HepG2 (cell line): ENCODE measurements around the gene GNAI2. TPM values are rescaled to one million over a fixed set of nuclear protein-coding genes. Genes with fewer than 3 reads are reported as not detected.

Source experiments
- ATM ChIP-seq: fragments of 450-650 bp; IDR thresholded peaks from 2 replicates; pipeline ENCODE4 v1.7.1; 2017; ENCODE audit warnings: mild to moderate bottlenecking, borderline replicate concordance
- BRD4 ChIP-seq: sonication (generic); formaldehyde crosslinking; IDR thresholded peaks from 2 replicates; pipeline ENCODE4 v1.4.0; 2020; ENCODE audit warnings: missing genetic modification reagents
- DDIT3 ChIP-seq: sonication (generic); formaldehyde crosslinking; IDR thresholded peaks from 2 replicates; pipeline ENCODE4 v1.4.0; 2020; ENCODE audit warnings: mild to moderate bottlenecking, missing genetic modification reagents
- EP300 ChIP-seq, 3 experiments: sonication (generic) in 1 of 3; formaldehyde crosslinking in 1 of 3; IDR thresholded peaks; 2 replicates each; pipeline versions ENCODE4 v1.5.1 to v1.6.1; 2011 to 2020; ENCODE audit warnings: low read depth in 2 of 3, low read length in 2 of 3, borderline replicate concordance in 1 of 3, improper control_type of control experiment in 1 of 3, mild to moderate bottlenecking in 1 of 3, missing genetic modification reagents in 1 of 3, moderate library complexity in 1 of 3
- EZH2 ChIP-seq: conservative IDR thresholded peaks from 2 replicates; pipeline ENCODE4 v1.6.1; 2012; ENCODE audit warnings: mild to moderate bottlenecking, low read depth, low read length, moderate library complexity
- FOXO4 ChIP-seq: sonication (generic); formaldehyde crosslinking; conservative IDR thresholded peaks from 2 replicates; pipeline ENCODE4 v1.8.1; 2023; ENCODE audit warnings: missing genetic modification reagents
- KDM5A ChIP-seq: fragments of 200-600 bp; sonication (generic); IDR thresholded peaks from 2 replicates; pipeline ENCODE4 v1.7.0; 2018; ENCODE audit warnings: antibody characterized with exemption, mild to moderate bottlenecking, low read length, borderline replicate concordance
- LCORL ChIP-seq, 2 experiments: fragments of 450-650 bp in 1 of 2; sonication (generic) in 1 of 2; formaldehyde crosslinking in 1 of 2; IDR thresholded peaks; 2 replicates each; pipeline versions ENCODE4 v1.5.0 to v1.6.1; 2017 to 2020; ENCODE audit warnings: antibody characterized with exemption in 1 of 2, missing genetic modification reagents in 1 of 2
- PHF8 ChIP-seq: sonication (generic); formaldehyde crosslinking; IDR thresholded peaks from 2 replicates; pipeline ENCODE4 v1.5.0; 2020; ENCODE audit warnings: missing genetic modification reagents
- REXO4 ChIP-seq: sonication (generic); formaldehyde crosslinking; IDR thresholded peaks from 2 replicates; pipeline ENCODE4 v1.8.0; 2022; ENCODE audit warnings: missing genetic modification reagents, mild to moderate bottlenecking, borderline replicate concordance
- TFAP4 ChIP-seq: sonication (generic); IDR thresholded peaks from 2 replicates; pipeline ENCODE4 v1.6.1; 2016; ENCODE audit warnings: low read depth, borderline replicate concordance
- ZMAT5 ChIP-seq: sonication (generic); formaldehyde crosslinking; IDR thresholded peaks from 2 replicates; pipeline ENCODE4 v1.5.0; 2020; ENCODE audit warnings: mild to moderate bottlenecking, low read depth, missing genetic modification reagents, borderline replicate concordance
- ZNF230 ChIP-seq: sonication (generic); formaldehyde crosslinking; IDR thresholded peaks from 2 replicates; pipeline ENCODE4 v1.4.0; 2020; ENCODE audit warnings: mild to moderate bottlenecking, missing genetic modification reagents
- ZNF317 ChIP-seq: sonication (generic); formaldehyde crosslinking; IDR thresholded peaks from 2 replicates; pipeline ENCODE4 v1.5.0; 2020; ENCODE audit warnings: mild to moderate bottlenecking, missing genetic modification reagents
- ZNF335 ChIP-seq: sonication (generic); formaldehyde crosslinking; IDR thresholded peaks from 2 replicates; pipeline ENCODE4 v1.4.0; 2020; ENCODE audit warnings: missing genetic modification reagents
- ZNF567 ChIP-seq: sonication (generic); formaldehyde crosslinking; IDR thresholded peaks from 2 replicates; pipeline ENCODE4 v1.8.1; 2023; ENCODE audit warnings: mild to moderate bottlenecking, missing genetic modification reagents, borderline replicate concordance
- ZNF574 ChIP-seq: sonication (generic); formaldehyde crosslinking; IDR thresholded peaks from 2 replicates; pipeline ENCODE4 v1.4.0; 2020; ENCODE audit warnings: missing genetic modification reagents
- ZNF615 ChIP-seq: sonication (generic); formaldehyde crosslinking; IDR thresholded peaks from 2 replicates; pipeline ENCODE4 v1.5.0; 2020; ENCODE audit warnings: mild to moderate bottlenecking, missing genetic modification reagents, borderline replicate concordance
- ZNF660 ChIP-seq: sonication (generic); formaldehyde crosslinking; IDR thresholded peaks from 2 replicates; pipeline ENCODE4 v1.5.1; 2020; ENCODE audit warnings: mild to moderate bottlenecking, low read depth, missing genetic modification reagents, borderline replicate concordance
- ZSCAN31 ChIP-seq: sonication (generic); formaldehyde crosslinking; IDR thresholded peaks from 2 replicates; pipeline ENCODE4 v1.5.0; 2020; ENCODE audit warnings: low read depth, mild to moderate bottlenecking, missing genetic modification reagents
- polyA plus RNA-seq, 8 experiments: library from polyadenylated mRNA; depleted of rRNA in 3 of 8; stranded (reverse) in 7 of 8; unstranded in 1 of 8; fragments of >200 nt; fragmentation: Illumina TruSeq in 4 of 8; extraction: Trizol in 4 of 8; gene quantifications; 2 replicates each; pipeline versions ENCODE4 v1.2.1 to v1.2.3, GENCODE V29; 2011 to 2016; ENCODE audit warnings: low read depth in 4 of 8, missing spikeins in 1 of 8, mixed read lengths in 1 of 8; ENCODE audit not compliant: insufficient read depth in 1 of 8
- total RNA-seq, 5 experiments: library from RNA; depleted of rRNA; stranded (reverse); fragments of >200 nt; fragmentation: Illumina TruSeq; extraction: Trizol; gene quantifications; 2 replicates each; pipeline ENCODE4 v1.2.3, GENCODE V29; 2016; ENCODE audit warnings: low read depth in 1 of 5

The GNAI2 gene
- total and polyA plus RNA-seq, 2 of the 13 experiments (the other 11 are each of a cell fraction or from before 2014, with no cell fraction given): 51.1 to 66.2 TPM

GRCh38 chr3:50292159-50293078 lies 56.4 kb downstream of the GNAI2 start, which contains the start of gene IFRD2 (continued):
- TF ChIP-seq TFAP4 (peak; percentile 51; the same call in 1 of the 2 replicates), ZNF660 (CRISPR knock-in tag) (no peak), DDIT3 (CRISPR knock-in tag) (no peak), FOXO4 (no peak), PHF8 (CRISPR knock-in tag) (peak; percentile 64), ZNF574 (CRISPR knock-in tag) (peak; percentile 96), LCORL (IDR thresholded peaks at IDR 0.05) (no peak), LCORL (CRISPR knock-in tag; IDR thresholded peaks at IDR 0.05) (no peak; the same call in 1 of the 2 replicates), BRD4 (no peak; the same call in 1 of the 2 replicates), ZNF567 (CRISPR knock-in tag) (no peak), ZNF317 (no peak), ZNF335 (no peak), ZNF230 (no peak), ATM (no peak), ZSCAN31 (CRISPR knock-in tag) (peak; percentile 86), REXO4 (no peak), KDM5A (peak; percentile 30; the same call in 1 of the 2 replicates), ZNF615 (CRISPR knock-in tag) (no peak), EZH2 (no peak), ZMAT5 (no peak), EP300 (IDR thresholded peaks at IDR 0.05; ENCODE audit: low read depth in 2 of 2, low read length in 2 of 2) (peak in 1 of 2 experiments; percentile 44; a peak in 2 of 4 replicates), EP300 (CRISPR knock-in tag; IDR thresholded peaks at IDR 0.05; ENCODE audit: borderline replicate concordance) (no peak)
